ENCODE results near the gene SPRR1A. TPM values are rescaled to one million over a fixed set of nuclear protein-coding genes. Genes with fewer than 3 reads are reported as not detected.

SPRR1A gene
- polyA plus RNA-seq (2012; ENCODE audit: insufficient read depth, insufficient read length, low read depth), result not detected

GRCh38 chr1:152983743-152984142 lies at the start of gene SPRR1A:
Gene SPRR1A, plus strand, starts transcription at chr1:152984081. Its CDS starts 1,150 bp downstream, at chr1:152985231.
- DNase-seq, result no peak
- no peaks in the 10 kb centered on the region for H3K36me3 ChIP-seq
- no peaks in the 10 kb centered on the region for H3K27me3 ChIP-seq
- no peak for TF ChIP-seq CTCF (IDR thresholded peaks at IDR 0.05; ENCODE audit: low read depth, low read length)
- no peaks in the 10 kb centered on the region for H3K9me3 ChIP-seq
- H3K4me1 ChIP-seq, result no peaks in the 10 kb centered on the region
- H3K4me3 ChIP-seq (ENCODE audit: low read depth, low read length), result no peak within 1 kb of the TSS

- no peaks in the 10 kb centered on the region for H3K9me3 ChIP-seq
- H3K4me3 ChIP-seq (ENCODE audit: low read depth, low read length), result no peak overlapping the region
- H3K27me3 ChIP-seq, result no peaks in the 10 kb centered on the region
- H3K4me1 ChIP-seq, result no peaks in the 10 kb centered on the region
- no peak for DNase-seq
- no peak for TF ChIP-seq CTCF (IDR thresholded peaks at IDR 0.05; ENCODE audit: low read depth, low read length)
- H3K36me3 ChIP-seq, result no peaks in the 10 kb centered on the region
These were observed 43.3 kb upstream of the SPRR1A start for GRCh38 chr1:152940614-152941013.

GRCh38 chr1:152941037-152941711 lies 42.7 kb upstream of the SPRR1A start:
- Histone ChIP-seq H3K4me3 (ENCODE audit: low read depth, low read length) (no peak overlapping the region), H3K27me3 (no peaks in the 10 kb centered on the region), H3K4me1 (no peaks in the 10 kb centered on the region), H3K36me3 (no peaks in the 10 kb centered on the region), H3K9me3 (no peaks in the 10 kb centered on the region)
- no peak for TF ChIP-seq CTCF (IDR thresholded peaks at IDR 0.05; ENCODE audit: low read depth, low read length)
- DNase-seq, result no peak

GRCh38 chr1:152942161-152942560 lies 41.7 kb upstream of the SPRR1A start:
- no peak for DNase-seq
- H3K27me3 ChIP-seq, result no peaks in the 10 kb centered on the region
- H3K9me3 ChIP-seq, result no peaks in the 10 kb centered on the region
- H3K36me3 ChIP-seq, result no peaks in the 10 kb centered on the region
- TF ChIP-seq CTCF (IDR thresholded peaks at IDR 0.05; ENCODE audit: low read depth, low read length), result no peak
- H3K4me1 ChIP-seq, result no peaks in the 10 kb centered on the region
- H3K4me3 ChIP-seq (ENCODE audit: low read depth, low read length), result no peak overlapping the region

GRCh38 chr1:152946248-152946647 lies 37.6 kb upstream of the SPRR1A start:
- no peak overlapping the region for H3K4me3 ChIP-seq (ENCODE audit: low read depth, low read length)
- no peaks in the 10 kb centered on the region for H3K9me3 ChIP-seq
- no peak for TF ChIP-seq CTCF (IDR thresholded peaks at IDR 0.05; ENCODE audit: low read depth, low read length)
- no peak for DNase-seq
- H3K4me1 ChIP-seq, result no peaks in the 10 kb centered on the region
- H3K27me3 ChIP-seq, result no peaks in the 10 kb centered on the region
- no peaks in the 10 kb centered on the region for H3K36me3 ChIP-seq

GRCh38 chr1:152946651-152947256 lies 37.1 kb upstream of the SPRR1A start, which contains the start of gene SPRR5:
Gene SPRR5, plus strand, starts transcription at chr1:152947206. Its CDS starts 1,349 bp downstream, at chr1:152948555.
- DNase-seq, result no peak
- TF ChIP-seq CTCF (IDR thresholded peaks at IDR 0.05; ENCODE audit: low read depth, low read length), result no peak

More at GRCh38 chr1:152946651-152947256, 37.1 kb upstream of the SPRR1A start, which contains the start of gene SPRR5:
- Histone ChIP-seq H3K27me3 (no peaks in the 10 kb centered on the region), H3K4me3 (ENCODE audit: low read depth, low read length) (no peak within 1 kb of the TSS), H3K4me1 (no peaks in the 10 kb centered on the region), H3K9me3 (no peaks in the 10 kb centered on the region), H3K36me3 (no peaks in the 10 kb centered on the region)
